K562 (cell line): ENCODE data around the gene NLRP6. TPM values are rescaled to one million over a fixed set of nuclear protein-coding genes. Genes with fewer than 3 reads are reported as not detected.

Experiments used
- ARHGAP35 ChIP-seq: fragments of 450-650 bp; IDR thresholded peaks from 2 replicates; pipeline ENCODE4 v1.6.1; 2018; ENCODE audit not compliant: partially characterized antibody
- BDP1 ChIP-seq: IDR thresholded peaks from 3 replicates; pipeline ENCODE4 v1.6.1; 2011; ENCODE audit not compliant: insufficient read length, insufficient read depth
- BMI1 ChIP-seq: fragments of 150-350 bp; IDR thresholded peaks from 2 replicates; pipeline ENCODE4 v1.6.1; 2014; ENCODE audit warnings: low read length
- BRF2 ChIP-seq: IDR thresholded peaks from 3 replicates; pipeline ENCODE4 v1.6.1; 2011; ENCODE audit warnings: borderline replicate concordance, mild to moderate bottlenecking; ENCODE audit not compliant: insufficient read length, insufficient read depth
- CBFB ChIP-seq: sonication (generic); formaldehyde crosslinking; IDR thresholded peaks from 2 replicates; pipeline ENCODE4 v1.4.0; 2020; ENCODE audit warnings: mild to moderate bottlenecking, missing genetic modification reagents
- E2F5 ChIP-seq: sonication (generic); formaldehyde crosslinking; IDR thresholded peaks from 2 replicates; pipeline ENCODE4 v1.8.0; 2022; ENCODE audit warnings: mild to moderate bottlenecking, missing genetic modification reagents
- EGR1 ChIP-seq: fragments of 450-650 bp; conservative IDR thresholded peaks from 2 replicates; pipeline ENCODE4 v1.6.1; 2017; ENCODE audit warnings: mild to moderate bottlenecking
- EP400 ChIP-seq: fragments of 450-650 bp; IDR thresholded peaks from 2 replicates; pipeline ENCODE4 v1.6.1; 2017; ENCODE audit warnings: antibody characterized with exemption, mild to moderate bottlenecking, moderate library complexity
- FOXK1 ChIP-seq: sonication (generic); formaldehyde crosslinking; IDR thresholded peaks from 2 replicates; pipeline ENCODE4 v1.8.0; 2022; ENCODE audit warnings: missing genetic modification reagents, mild to moderate bottlenecking, borderline replicate concordance
- FUS ChIP-seq: fragments of 200-400 bp; formaldehyde crosslinking; optimal IDR thresholded peaks from 2 replicates; pipeline ENCODE3; 2017; ENCODE audit warnings: low read depth, low read length
- GMEB1 ChIP-seq: fragments of 250-450 bp; sonication (Bioruptor Pico); IDR thresholded peaks from 2 replicates; pipeline ENCODE4 v1.4.0; 2020; ENCODE audit warnings: mild to moderate bottlenecking
- HDAC3 ChIP-seq: fragments of 450-650 bp; IDR thresholded peaks from 2 replicates; pipeline ENCODE4 v1.6.1; 2018; ENCODE audit warnings: borderline replicate concordance, mild to moderate bottlenecking, moderate library complexity; ENCODE audit not compliant: partially characterized antibody
- HEY1 ChIP-seq: fragments of 250-450 bp; sonication (Bioruptor Pico); IDR thresholded peaks from 2 replicates; pipeline ENCODE4 v1.5.0; 2020; ENCODE audit warnings: mild to moderate bottlenecking, moderate library complexity, borderline replicate concordance
- IFI16 ChIP-seq: fragments of 250-450 bp; sonication (Bioruptor Pico); IDR thresholded peaks from 2 replicates; pipeline ENCODE4 v2.1.2; 2022; ENCODE audit warnings: mild to moderate bottlenecking, inconsistent platforms
- IRF2 ChIP-seq: sonication (generic); formaldehyde crosslinking; IDR thresholded peaks from 2 replicates; pipeline ENCODE4 v1.8.1; 2022; ENCODE audit warnings: mild to moderate bottlenecking, missing genetic modification reagents
- IRF9 ChIP-seq: fragments of 450-650 bp; IDR thresholded peaks from 2 replicates; pipeline ENCODE4 v1.6.1; 2016; ENCODE audit warnings: missing biosample characterization, missing genetic modification characterization
- LCOR ChIP-seq: sonication (generic); formaldehyde crosslinking; IDR thresholded peaks from 2 replicates; pipeline ENCODE4 v1.8.0; 2022; ENCODE audit warnings: mild to moderate bottlenecking, missing genetic modification reagents
- NFIX ChIP-seq: fragments of 250-450 bp; sonication (Bioruptor Pico); IDR thresholded peaks from 2 replicates; pipeline ENCODE4 v1.4.0; 2020; ENCODE audit warnings: low read depth, mild to moderate bottlenecking, moderate library complexity
- NR2C1 ChIP-seq, 2 experiments: fragments of 450-650 bp; IDR thresholded peaks; 2 replicates each; pipeline ENCODE4 v1.6.1; 2017; ENCODE audit warnings: mild to moderate bottlenecking in 2 of 2, antibody characterized with exemption in 1 of 2, inconsistent platforms in 1 of 2, missing compliant biosample characterization in 1 of 2, missing genetic modification characterization in 1 of 2
- SETDB1 ChIP-seq: IDR thresholded peaks from one replicate; pipeline ENCODE4 v1.6.1; 2012; ENCODE audit warnings: low read length, control low read depth, inconsistent platforms
- STAT5B ChIP-seq: fragments of 250-450 bp; sonication (Bioruptor Pico); IDR thresholded peaks from 2 replicates; pipeline ENCODE4 v1.8.0; 2021; ENCODE audit warnings: mild to moderate bottlenecking, inconsistent platforms
- ZNF239 ChIP-seq: fragments of 250-450 bp; sonication (Bioruptor Pico); IDR thresholded peaks from 2 replicates; pipeline ENCODE4 v1.4.0; 2020; ENCODE audit warnings: mild to moderate bottlenecking
- ZNF589 ChIP-seq: fragments of 200-800 bp; sonication (Bioruptor generic); IDR thresholded peaks from 2 replicates; pipeline ENCODE4 v1.6.1; 2016; ENCODE audit warnings: low read depth, missing genetic modification characterization, missing compliant biosample characterization
- ZNF696 ChIP-seq: fragments of 250-450 bp; sonication (Bioruptor Pico); conservative IDR thresholded peaks from 2 replicates; pipeline ENCODE4 v1.4.0; 2020; ENCODE audit warnings: mild to moderate bottlenecking, moderate library complexity
- ZNF766 ChIP-seq: fragments of 200-800 bp; sonication (Bioruptor generic); conservative IDR thresholded peaks from 2 replicates; pipeline ENCODE4 v1.6.1; 2016; ENCODE audit warnings: missing genetic modification characterization, missing compliant biosample characterization
- polyA plus RNA-seq, 8 experiments: library from polyadenylated mRNA; depleted of rRNA in 4 of 8; stranded (reverse) in 5 of 8; unstranded in 3 of 8; fragments of >200 nt; fragmentation: Nextera tagmentation in 2 of 8; fragmentation: Illumina TruSeq in 1 of 8; extraction: Ambion mirVana in 2 of 8; extraction: Trizol in 1 of 8; gene quantifications; 2 replicates each; pipeline versions ENCODE4 v1.2.1 to v1.2.3, GENCODE V29; 2011 to 2014; ENCODE audit warnings: inconsistent platforms in 1 of 8, missing spikeins in 1 of 8
- total RNA-seq, 7 experiments: library from RNA; depleted of rRNA in 6 of 7; stranded (reverse); fragments of >200 nt in 6 of 7; fragmentation: Illumina TruSeq in 2 of 7; extraction: Trizol in 2 of 7; gene quantifications; 2 replicates each; pipeline versions ENCODE4 v1.2.1 to v1.2.3, GENCODE V29; 2011 to 2021; ENCODE audit warnings: low replicate concordance in 1 of 7

NLRP6 gene
- total and polyA plus RNA-seq, 9 of the 15 experiments (the other 6 are each of a cell fraction or from before 2014, with no cell fraction given): 0.03 to 0.18 (median 0.15) TPM; not detected in 5

GRCh38 chr11:235997-236773 is 42.0 kb upstream of the NLRP6 start, which contains the start of gene SIRT3 (continued):
- TF ChIP-seq BRF2 (no peak), STAT5B (CRISPR knock-in tag) (no peak), IRF2 (CRISPR knock-in tag) (no peak), E2F5 (CRISPR knock-in tag) (no peak), NFIX (CRISPR knock-in tag) (no peak), SETDB1 (no peak), ZNF766 (CRISPR knock-in tag) (peak; percentile 49; the same call in 1 of the 2 replicates), LCOR (CRISPR knock-in tag) (no peak), IFI16 (CRISPR knock-in tag) (no peak), IRF9 (tag) (no peak), NR2C1 (IDR thresholded peaks at IDR 0.05) (peak; percentile 85), NR2C1 (tag; IDR thresholded peaks at IDR 0.05) (peak; percentile 73), HEY1 (CRISPR knock-in tag) (no peak), CBFB (CRISPR knock-in tag) (no peak), ZNF589 (CRISPR knock-in tag) (no peak), EP400 (no peak; the same call in 1 of the 2 replicates), GMEB1 (CRISPR knock-in tag) (peak; percentile 30; the same call in 1 of the 2 replicates), ARHGAP35 (no peak), EGR1 (peak; percentile 92), BDP1 (no peak), FOXK1 (CRISPR knock-in tag) (no peak), ZNF696 (CRISPR knock-in tag) (no peak), BMI1 (no peak), FUS (no peak), HDAC3 (peak; percentile 65), ZNF239 (CRISPR knock-in tag) (no peak)
